Testis (tissue), 3 donors: ENCODE results near the gene PTPRT. TPM values are rescaled to one million over a fixed set of nuclear protein-coding genes. Genes with fewer than 3 reads are reported as not detected.
A peak's percentile ranks its signal among the peaks of the same experiment; 100 is the strongest.

Source experiments
- DNase-seq: peaks from one replicate; pipeline ENCODE4 v3.0.0-alpha.2; 2019
- H3K27ac ChIP-seq, 2 donors: fragments of 200-600 bp; sonication (generic); one replicate each; pipeline ENCODE4 v1.5.1; 2019
- H3K27me3 ChIP-seq: fragments of 200-600 bp; sonication (generic); one replicate; pipeline ENCODE4 v1.5.1; 2019
- H3K36me3 ChIP-seq: fragments of 200-600 bp; sonication (generic); one replicate; pipeline ENCODE4 v1.5.1; 2017; ENCODE audit warnings: low read depth; ENCODE audit errors: missing control alignments
- H3K4me1 ChIP-seq: fragments of 200-600 bp; sonication (generic); one replicate; pipeline ENCODE4 v1.5.1; 2019
- H3K4me3 ChIP-seq, 2 donors: fragments of 200-600 bp; sonication (generic); one replicate each; pipeline ENCODE4 v1.5.1; 2017 to 2019
- H3K9me3 ChIP-seq: fragments of 200-600 bp; sonication (generic); one replicate; pipeline ENCODE4 v1.5.1; 2017
- POLR2A ChIP-seq: fragments of 450-650 bp; IDR thresholded peaks from one replicate; pipeline ENCODE4 v1.6.1; 2017; ENCODE audit warnings: antibody characterized with exemption, mild to moderate bottlenecking, moderate library complexity
- WGBS, 2 donors: methylation state at CpG; one replicate each; pipeline ENCODE4 v1.1.5; 2018; 5-methylcytosine and 5-hydroxymethylcytosine counted together
- intact Hi-C: fragments of 100-400 bp; cut with DNase I; formaldehyde crosslinking; loops from one replicate; pipeline ENCODE4 v1.15.1; 2023; ENCODE audit warnings: low total_unique reads
- polyA plus RNA-seq: library from polyadenylated mRNA; stranded (reverse); fragments of 350-450 nt; fragmentation: Illumina TruSeq; extraction: RNeasy Lipid Tissue Mini Kit (QIAGEN cat#74804); gene quantifications from one replicate; pipeline ENCODE4 v1.2.3, GENCODE V29; 2014; ENCODE audit warnings: low read depth, low replicate concordance; ENCODE audit not compliant: insufficient read depth
- total RNA-seq, 2 donors: library from RNA; depleted of rRNA; stranded (reverse); fragments of >200 nt; gene quantifications; one replicate each; pipeline ENCODE4 v1.2.3, GENCODE V29; 2016
- TF ChIP-seq, protein P1 (sequence below), 3 experiments: fragments of 450-650 bp in 2 of 3; fragments of 200-600 bp in 1 of 3; sonication (generic) in 1 of 3; IDR thresholded peaks; one replicate each; pipeline ENCODE4 v1.5.1; 2016 to 2019; ENCODE audit warnings: antibody characterized with exemption in 3 of 3, mild to moderate bottlenecking in 2 of 3, moderate library complexity in 1 of 3

Gene PTPRT
- total and polyA plus RNA-seq, 3 donors from 2014 or later = 2.3 to 2.5 (median 2.3) TPM

DNA sequence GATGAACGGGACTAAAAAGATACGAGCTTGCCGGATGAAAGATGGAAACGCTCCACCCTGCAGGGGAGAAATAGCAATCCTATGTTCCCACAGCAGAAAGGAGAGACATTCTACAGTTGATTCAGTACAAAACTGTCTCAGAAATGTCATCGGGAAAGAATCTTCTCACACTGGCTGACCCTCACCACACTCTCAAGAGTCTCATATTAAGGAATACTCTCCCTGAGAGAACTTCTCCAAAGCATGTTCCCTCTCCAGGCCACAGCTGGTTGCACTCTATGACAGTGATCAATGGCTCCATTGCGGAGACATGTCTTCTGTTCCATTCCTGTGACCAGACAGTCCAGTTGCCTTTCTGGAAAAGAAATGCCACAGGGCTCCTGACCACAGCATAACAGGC, 813.6 kb downstream of the PTPRT start:
- intact Hi-C loops = no loop called here
- no peak overlapping the region for H3K27ac ChIP-seq
- no peaks in the 10 kb centered on the region for H3K27me3 ChIP-seq
- no peaks in the 10 kb centered on the region for H3K9me3 ChIP-seq
- no peaks in the 10 kb centered on the region for H3K4me1 ChIP-seq
- 79 to 86% methylated on average over 6 of the region's 6 CpGs for WGBS, 2 donors
- H3K4me3 ChIP-seq = no peak overlapping the region
- no peak for DNase-seq
- TF ChIP-seq, protein P1, sequence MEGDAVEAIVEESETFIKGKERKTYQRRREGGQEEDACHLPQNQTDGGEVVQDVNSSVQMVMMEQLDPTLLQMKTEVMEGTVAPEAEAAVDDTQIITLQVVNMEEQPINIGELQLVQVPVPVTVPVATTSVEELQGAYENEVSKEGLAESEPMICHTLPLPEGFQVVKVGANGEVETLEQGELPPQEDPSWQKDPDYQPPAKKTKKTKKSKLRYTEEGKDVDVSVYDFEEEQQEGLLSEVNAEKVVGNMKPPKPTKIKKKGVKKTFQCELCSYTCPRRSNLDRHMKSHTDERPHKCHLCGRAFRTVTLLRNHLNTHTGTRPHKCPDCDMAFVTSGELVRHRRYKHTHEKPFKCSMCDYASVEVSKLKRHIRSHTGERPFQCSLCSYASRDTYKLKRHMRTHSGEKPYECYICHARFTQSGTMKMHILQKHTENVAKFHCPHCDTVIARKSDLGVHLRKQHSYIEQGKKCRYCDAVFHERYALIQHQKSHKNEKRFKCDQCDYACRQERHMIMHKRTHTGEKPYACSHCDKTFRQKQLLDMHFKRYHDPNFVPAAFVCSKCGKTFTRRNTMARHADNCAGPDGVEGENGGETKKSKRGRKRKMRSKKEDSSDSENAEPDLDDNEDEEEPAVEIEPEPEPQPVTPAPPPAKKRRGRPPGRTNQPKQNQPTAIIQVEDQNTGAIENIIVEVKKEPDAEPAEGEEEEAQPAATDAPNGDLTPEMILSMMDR (IDR thresholded peaks at IDR 0.05) = no peak
- no peak for TF ChIP-seq POLR2A
- no peaks in the 10 kb centered on the region for H3K36me3 ChIP-seq

GRCh38 chr20:42373049-42373448, 816.7 kb downstream of the PTPRT start:
- no peak overlapping the region for H3K4me3 ChIP-seq
- WGBS, 2 donors = 61 to 89% methylated on average over 2 of the region's 2 CpGs
- H3K4me1 ChIP-seq = no peaks in the 10 kb centered on the region
- TF ChIP-seq, protein P1 (IDR thresholded peaks at IDR 0.05) = no peak
- TF ChIP-seq POLR2A = no peak
- no peaks in the 10 kb centered on the region for H3K9me3 ChIP-seq
- intact Hi-C loops = no loop called here
- H3K36me3 ChIP-seq = no peaks in the 10 kb centered on the region
- no peaks in the 10 kb centered on the region for H3K27me3 ChIP-seq
- DNase-seq = peak; percentile 59
- H3K27ac ChIP-seq = no peak overlapping the region

- no peak for DNase-seq
- intact Hi-C loops = no loop called here
- Histone ChIP-seq H3K27me3 (no peaks in the 10 kb centered on the region), H3K27ac (no peak overlapping the region), H3K9me3 (no peaks in the 10 kb centered on the region), H3K36me3 (no peaks in the 10 kb centered on the region), H3K4me3 (no peak overlapping the region), H3K4me1 (no peaks in the 10 kb centered on the region)
- TF ChIP-seq, protein P1 (IDR thresholded peaks at IDR 0.05) = no peak
- TF ChIP-seq POLR2A = no peak
- 53 to 89% methylated on average over 4 to 6 of the region's 6 CpGs for WGBS, 2 donors
Measured at GRCh38 chr20:42370075-42370474, 819.6 kb downstream of the PTPRT start.

DNA sequence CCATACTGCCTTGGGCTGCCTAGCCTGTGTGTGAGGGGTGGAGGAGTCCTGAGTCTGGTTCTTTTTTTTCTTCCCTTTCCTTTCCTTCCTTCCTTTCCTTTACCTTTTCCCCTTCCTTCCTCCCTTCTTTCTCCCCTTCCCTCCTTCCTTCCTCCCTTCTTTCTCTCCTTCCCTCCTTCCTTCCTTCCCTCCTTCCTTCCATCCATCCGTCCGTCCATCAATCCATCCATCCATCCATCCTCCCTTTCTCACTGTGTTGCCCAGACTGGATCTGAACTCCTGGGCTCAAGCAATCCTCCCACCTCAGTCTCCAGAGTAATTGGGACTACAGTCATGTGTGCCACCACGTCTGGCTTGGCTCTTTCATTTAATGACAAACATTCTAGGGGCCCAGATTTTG, 820.8 kb downstream of the PTPRT start:
- H3K27ac ChIP-seq = no peak overlapping the region
- no peaks in the 10 kb centered on the region for H3K27me3 ChIP-seq
- no peaks in the 10 kb centered on the region for H3K9me3 ChIP-seq
- no peak overlapping the region for H3K4me3 ChIP-seq
- TF ChIP-seq POLR2A = no peak
- TF ChIP-seq, protein P1 (IDR thresholded peaks at IDR 0.05) = no peak
- H3K4me1 ChIP-seq = no peaks in the 10 kb centered on the region
- no peaks in the 10 kb centered on the region for H3K36me3 ChIP-seq
- intact Hi-C loops = no loop called here
- 78 to 90% methylated on average over 3 of the region's 3 CpGs for WGBS, 2 donors
- no peak for DNase-seq

DNA sequence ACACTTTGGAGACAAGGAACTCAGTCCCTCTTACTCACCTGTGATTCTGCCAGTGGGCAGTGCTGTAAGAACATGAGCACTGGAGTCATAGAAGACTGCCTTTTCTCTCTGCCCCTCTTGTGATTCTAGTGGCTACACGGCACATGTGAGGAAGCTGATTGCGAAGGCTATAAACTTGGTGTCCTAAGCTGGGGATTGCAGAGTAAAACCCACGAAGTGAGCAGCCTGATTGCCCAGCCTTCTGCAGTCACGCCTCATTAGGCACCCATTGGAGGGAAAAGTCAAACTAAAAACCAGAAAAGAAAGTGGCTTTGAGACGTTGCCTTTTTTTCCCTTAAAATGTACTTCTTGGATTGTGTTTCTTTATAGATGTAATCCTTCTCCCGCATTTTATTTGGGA, 823.1 kb downstream of the PTPRT start:
- H3K9me3 ChIP-seq = no peaks in the 10 kb centered on the region
- 61 to 71% methylated on average over 6 of the region's 6 CpGs for WGBS, 2 donors
- H3K4me3 ChIP-seq = no peak overlapping the region
- TF ChIP-seq POLR2A = no peak
- DNase-seq = no peak
- no peaks in the 10 kb centered on the region for H3K36me3 ChIP-seq
- H3K27ac ChIP-seq = no peak overlapping the region
- H3K27me3 ChIP-seq = no peaks in the 10 kb centered on the region
- H3K4me1 ChIP-seq = no peaks in the 10 kb centered on the region
- intact Hi-C loops = no loop called here
